ENCODE data around the gene CRPPA.

CRPPA gene

GRCh38 chr7:16420649-16421332 lies 547 bp downstream of the CRPPA start (continued):
- TF ChIP-seq ZSCAN30 (tag by site-specific recombination; IDR thresholded peaks at IDR 0.05), result no peak
- no peak for TF ChIP-seq ZSCAN16 (tag by site-specific recombination; IDR thresholded peaks at IDR 0.05)
- TF ChIP-seq ZBTB21 (tag by site-specific recombination; IDR thresholded peaks at IDR 0.05), result no peak
- TF ChIP-seq KLF10 (tag by site-specific recombination; IDR thresholded peaks at IDR 0.05), result no peak
- TF ChIP-seq ZNF37A (tag by site-specific recombination; IDR thresholded peaks at IDR 0.05), result no peak
- TF ChIP-seq SETDB1 (IDR thresholded peaks at IDR 0.05; ENCODE audit: insufficient read length, low read length), result no peak
- TF ChIP-seq ZNF558 (tag by site-specific recombination; IDR thresholded peaks at IDR 0.05), result no peak
- TF ChIP-seq ZNF843 (tag by site-specific recombination; IDR thresholded peaks at IDR 0.05), result no peak
- TF ChIP-seq HOXD13 (CRISPR knock-in tag; IDR thresholded peaks at IDR 0.05; ENCODE audit: borderline replicate concordance), result no peak
- peak; percentile 75 for TF ChIP-seq ZNF692 (tag by site-specific recombination; IDR thresholded peaks at IDR 0.05)
- no peak for TF ChIP-seq ZNF211 (tag by site-specific recombination; IDR thresholded peaks at IDR 0.05; ENCODE audit: low read depth)
- TF ChIP-seq BCL6B (tag by site-specific recombination; IDR thresholded peaks at IDR 0.05), result no peak
- no peak for TF ChIP-seq ZNF544 (tag by site-specific recombination; IDR thresholded peaks at IDR 0.05)
- TF ChIP-seq ZNF426 (tag by site-specific recombination; IDR thresholded peaks at IDR 0.05), result no peak
- TF ChIP-seq ZNF624 (tag by site-specific recombination; IDR thresholded peaks at IDR 0.05), result no peak
- no peak; the same call in 1 of the 2 replicates for TF ChIP-seq ZNF76 (tag by site-specific recombination; IDR thresholded peaks at IDR 0.05; ENCODE audit: borderline replicate concordance, low read depth)
- TF ChIP-seq ZNF341 (tag by site-specific recombination; IDR thresholded peaks at IDR 0.05; ENCODE audit: low read depth), result no peak
- TF ChIP-seq ZNF26 (tag by site-specific recombination; IDR thresholded peaks at IDR 0.05), result no peak
- TF ChIP-seq ZNF239 (tag by site-specific recombination; IDR thresholded peaks at IDR 0.05), result no peak
- no peak for TF ChIP-seq ZNF157 (tag by site-specific recombination; IDR thresholded peaks at IDR 0.05)
- TF ChIP-seq ZNF777 (tag by site-specific recombination; IDR thresholded peaks at IDR 0.05; ENCODE audit: borderline replicate concordance), result no peak
- no peak for TF ChIP-seq ZNF837 (tag by site-specific recombination; IDR thresholded peaks at IDR 0.05)
- no peak for TF ChIP-seq ZBTB1 (tag by site-specific recombination; IDR thresholded peaks at IDR 0.05)
- no peak for TF ChIP-seq ZNF18 (tag by site-specific recombination; IDR thresholded peaks at IDR 0.05)
- TF ChIP-seq CTCF (tag by site-specific recombination; IDR thresholded peaks at IDR 0.05), result no peak; the same call in none of the 2 replicates
- no peak for TF ChIP-seq MEIS1 (CRISPR knock-in tag; IDR thresholded peaks at IDR 0.05; ENCODE audit: borderline replicate concordance)
- TF ChIP-seq ZFP37 (tag by site-specific recombination; IDR thresholded peaks at IDR 0.05), result peak; percentile 61; the same call in 1 of the 2 replicates
- no peak for TF ChIP-seq MYNN (tag by site-specific recombination; IDR thresholded peaks at IDR 0.05; ENCODE audit: borderline replicate concordance)
- no peak for TF ChIP-seq ZBTB17 (tag by site-specific recombination; IDR thresholded peaks at IDR 0.05)
- TF ChIP-seq HIC1 (tag by site-specific recombination; IDR thresholded peaks at IDR 0.05), result no peak

Measured in HEK293 (cell line).